Endometrium (tissue), 2 donors: ENCODE results near the gene RXFP1.
A peak's percentile ranks its signal among the peaks of the same experiment; 100 is the strongest.
"Not testable (repeated sequence)": the region's sequence is repeated elsewhere in the genome, so short reads cannot be mapped to it uniquely, and the experiment has no call there.

ENCODE experiments used
- FAIRE-seq: peaks from 2 replicates; lab custom pipeline; 2012; peaks lifted over from hg19 to GRCh38; lab: Jason Lieb, UNC
- donor health status: control.
- donor health status: control.

The RXFP1 gene

GRCh38 chr4:158617956-158618355 is 96.3 kb downstream of the RXFP1 start:
- FAIRE-seq, result no peak

DNA sequence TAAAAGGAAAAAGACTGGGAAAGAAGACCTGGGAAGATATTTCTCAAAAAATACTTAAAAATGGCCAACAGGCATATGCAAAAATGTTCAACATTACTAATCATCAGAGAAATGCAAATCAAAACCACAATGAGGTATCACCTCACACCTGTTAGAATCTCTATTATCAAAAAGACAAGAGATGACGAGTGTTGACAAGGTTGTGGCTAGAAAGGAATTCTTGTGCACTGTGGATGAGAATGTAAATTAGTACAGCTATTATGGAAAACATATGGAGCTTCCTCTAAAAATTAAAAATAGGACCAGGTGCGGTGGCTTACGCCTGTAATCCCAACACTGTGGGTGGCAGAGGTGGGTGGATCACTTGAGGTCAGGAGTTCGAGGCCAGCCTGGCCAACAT is 100.0 kb downstream of the RXFP1 start:
- no peak for FAIRE-seq

GRCh38 chr4:158622251-158622650 is 100.6 kb downstream of the RXFP1 start:
- no peak for FAIRE-seq

- FAIRE-seq, result peak; percentile 90
These were observed 103.3 kb downstream of the RXFP1 start for GRCh38 chr4:158624889-158625478.

DNA sequence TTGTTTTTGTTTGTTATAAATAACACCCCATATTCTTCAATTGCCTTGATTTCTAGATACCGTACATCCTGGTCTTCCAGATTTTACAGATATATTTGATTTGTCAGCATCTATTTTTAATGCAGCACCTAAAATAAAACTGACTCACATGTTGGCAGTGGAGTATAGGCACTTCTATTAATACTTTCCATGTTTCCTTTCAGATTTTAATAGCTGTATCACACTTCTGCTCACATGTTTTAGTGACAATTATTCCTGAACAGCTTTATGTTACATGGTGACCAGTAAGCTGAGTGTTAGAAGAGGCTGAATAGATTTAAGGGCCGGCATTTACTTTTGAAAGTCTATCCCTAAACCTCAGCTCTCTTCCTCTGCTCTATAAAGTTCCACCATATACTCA is 103.9 kb downstream of the RXFP1 start:
- no peak for FAIRE-seq

- FAIRE-seq, result no peak
These were observed 109.2 kb downstream of the RXFP1 start for GRCh38 chr4:158630893-158631292.

DNA sequence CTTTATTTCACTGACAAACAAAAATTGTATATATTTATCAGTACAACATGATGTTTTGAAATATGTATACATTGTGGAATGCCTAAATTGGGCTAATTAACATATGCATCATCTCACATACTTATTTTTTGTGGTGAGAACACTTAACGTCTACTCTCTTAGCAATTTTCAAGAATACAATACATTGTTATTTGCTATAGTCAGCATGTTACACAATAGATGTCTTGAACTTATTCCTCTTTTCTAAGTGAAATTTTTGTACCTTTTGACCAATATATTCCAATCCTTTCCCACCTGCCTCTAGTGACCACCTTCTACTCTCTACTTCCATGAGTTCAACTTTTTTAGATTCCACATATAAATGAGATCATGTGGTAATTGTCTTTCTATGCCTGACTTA is 114.9 kb downstream of the RXFP1 start:
- FAIRE-seq, result no peak

- no peak for FAIRE-seq
These were observed 122.7 kb downstream of the RXFP1 start for GRCh38 chr4:158644356-158644755.

- FAIRE-seq, result no peak
These were observed 123.1 kb downstream of the RXFP1 start for GRCh38 chr4:158644760-158645159.

- FAIRE-seq, result no peak
These were observed 127.5 kb downstream of the RXFP1 start for GRCh38 chr4:158649111-158649680.

DNA sequence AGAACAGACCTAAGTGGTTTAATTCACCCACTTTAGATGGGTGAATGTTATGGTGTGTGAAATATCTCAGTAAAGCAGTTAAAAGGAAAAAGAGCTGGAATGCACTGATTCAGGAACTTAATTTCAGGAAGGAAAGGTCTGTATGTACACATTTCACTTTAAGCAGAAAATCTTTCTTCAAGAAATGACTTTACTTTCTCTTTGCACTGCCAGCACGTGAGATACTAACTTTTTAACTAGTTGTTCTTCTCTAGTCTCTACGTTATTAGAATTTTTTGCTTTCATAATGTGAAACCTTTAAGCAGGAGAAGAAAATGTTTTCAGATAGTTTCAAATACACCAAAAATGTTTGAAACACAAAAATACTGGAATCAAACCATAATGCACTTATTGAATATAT is 131.2 kb downstream of the RXFP1 start:
- no peak for FAIRE-seq

- no peak for FAIRE-seq
These were observed 134.8 kb downstream of the RXFP1 start for GRCh38 chr4:158656439-158656838.

- no peak for FAIRE-seq
These were observed 135.6 kb downstream of the RXFP1 start for GRCh38 chr4:158657291-158657690.

DNA sequence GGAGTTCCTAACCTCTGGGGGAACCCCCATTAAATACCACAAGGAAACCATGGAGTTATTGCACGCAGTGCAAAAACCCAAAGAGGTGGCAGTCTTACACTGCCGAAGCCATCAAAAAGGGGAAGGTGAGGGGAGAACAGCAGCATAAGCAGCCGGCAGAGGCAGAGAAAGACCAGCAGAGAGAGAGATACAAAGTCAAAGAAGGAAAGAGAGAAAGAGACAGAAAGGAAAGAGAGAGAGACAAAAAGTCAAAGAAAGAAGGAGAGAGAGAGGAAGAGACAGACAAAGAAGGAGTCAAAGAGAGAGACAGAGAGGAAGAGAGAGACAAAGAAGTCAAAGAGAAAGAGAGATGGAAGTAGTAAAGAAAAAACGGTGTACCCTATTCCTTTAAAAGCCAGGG is 141.6 kb downstream of the RXFP1 start:
- FAIRE-seq, result not testable (repeated sequence)

GRCh38 chr4:158663707-158664625 is 142.3 kb downstream of the RXFP1 start:
- FAIRE-seq, result not testable (repeated sequence)

DNA sequence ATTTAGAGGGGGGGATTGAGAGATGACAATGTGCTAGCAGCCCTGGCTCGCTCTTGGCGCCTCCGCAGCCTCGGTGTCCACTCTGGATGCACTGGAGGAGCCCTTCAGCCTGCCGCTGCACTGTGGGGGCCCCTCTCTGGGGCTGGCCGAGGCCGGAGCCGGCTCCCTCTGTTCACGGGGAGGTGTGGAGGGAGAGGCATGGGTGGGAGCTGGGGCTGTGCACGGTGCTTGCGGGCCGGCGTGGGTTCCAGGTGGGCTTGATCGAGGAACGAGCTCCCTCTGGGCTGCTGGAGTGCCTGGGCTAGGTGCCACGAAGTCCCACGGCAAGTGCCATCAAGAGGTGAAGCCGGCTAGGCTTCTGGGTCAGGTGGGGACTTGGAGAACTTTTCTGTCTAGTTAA is 143.1 kb downstream of the RXFP1 start:
- no peak for FAIRE-seq

GRCh38 chr4:158666892-158667291 is 145.2 kb downstream of the RXFP1 start:
- FAIRE-seq, result no peak

GRCh38 chr4:158667651-158668198 is 146.0 kb downstream of the RXFP1 start:
- FAIRE-seq, result no peak

- no peak for FAIRE-seq
These were observed 147.6 kb downstream of the RXFP1 start for GRCh38 chr4:158669310-158669709.

DNA sequence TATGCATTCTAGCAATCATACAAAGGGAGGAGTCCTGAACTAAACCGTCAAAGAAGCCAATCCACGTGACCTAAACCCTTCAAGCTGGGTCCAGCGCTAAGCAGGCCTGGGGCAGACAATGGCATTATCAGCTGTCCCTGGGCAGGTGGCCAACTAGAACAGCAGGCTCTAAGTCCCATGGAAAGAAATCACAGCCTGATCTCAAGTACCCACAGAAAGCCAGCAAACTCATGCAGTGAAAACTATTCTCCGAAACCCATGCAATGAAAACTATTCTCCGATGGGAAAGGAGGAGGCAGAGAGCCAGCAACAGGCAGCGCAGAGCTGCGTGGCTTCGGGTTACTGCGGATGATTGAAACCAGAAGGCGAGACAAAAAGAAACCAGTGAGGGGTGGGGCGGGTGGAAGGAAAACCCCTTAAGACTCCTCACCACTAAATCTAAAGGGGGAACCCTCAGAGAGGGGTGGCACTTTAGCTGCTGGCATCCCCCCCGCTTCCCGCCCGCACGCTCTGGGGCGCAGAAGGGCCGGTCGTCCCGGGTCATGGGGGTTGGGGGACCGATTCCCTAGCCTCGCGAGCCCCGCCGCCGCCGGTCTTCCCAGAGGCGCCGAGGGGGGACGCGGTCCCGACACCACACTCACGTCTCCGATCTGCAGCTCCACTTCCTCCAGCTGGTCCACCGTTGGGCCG is 149.4 kb downstream of the RXFP1 start:
- FAIRE-seq, result no peak

- FAIRE-seq, result no peak
These were observed 149.9 kb downstream of the RXFP1 start, which contains the start of gene C4orf46 for GRCh38 chr4:158671665-158671914. Gene C4orf46, minus strand, starts transcription at chr4:158671887. Its CDS starts 86 bp downstream, at chr4:158671801.
